SH-SY5Y (cell line): Measurements from ENCODE around the gene TSPEAR.

Source experiments
- GATA2 ChIP-seq: IDR thresholded peaks from 2 replicates; pipeline ENCODE4 v1.6.1; 2011; ENCODE audit warnings: mild to moderate bottlenecking, low read depth, low read length
- GATA3 ChIP-seq: IDR thresholded peaks from 2 replicates; pipeline ENCODE4 v1.6.1; 2011; ENCODE audit warnings: low read depth, mild to moderate bottlenecking, low read length, moderate library complexity

TSPEAR gene

GRCh38 chr21:44530221-44530902 lies 181.0 kb downstream of the TSPEAR start:
- TF ChIP-seq GATA2 (no peak), GATA3 (no peak)

DNA sequence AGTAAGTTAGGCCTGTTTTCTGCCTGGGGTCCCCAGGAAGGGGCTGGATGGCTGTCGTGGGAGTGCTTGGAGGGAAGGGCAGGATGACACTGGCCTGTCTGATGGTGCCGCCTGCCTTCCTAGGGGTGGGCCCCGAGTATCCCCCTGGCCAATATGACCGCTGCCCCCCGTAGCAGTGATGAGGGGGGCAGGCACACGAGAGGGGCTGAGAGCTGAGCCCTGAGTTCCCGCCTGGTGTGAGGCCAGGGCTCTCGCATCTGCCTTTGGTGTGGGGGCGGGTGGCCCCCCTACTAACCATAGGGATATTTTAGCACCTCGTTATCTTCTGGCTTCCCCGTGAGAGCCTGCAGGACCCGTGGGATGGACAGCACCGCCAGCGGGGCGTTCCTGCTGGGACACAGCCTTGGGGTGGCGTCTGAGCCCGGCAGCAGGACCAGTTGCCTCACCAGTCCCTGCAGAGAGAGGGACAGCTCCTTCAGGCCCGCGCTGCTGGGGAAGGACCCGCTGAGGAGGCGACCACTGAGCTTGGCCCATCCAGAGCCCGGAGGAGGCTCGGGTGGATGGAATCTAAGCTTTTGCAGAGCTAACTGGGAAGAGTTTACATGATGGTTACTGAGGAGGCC lies 181.8 kb downstream of the TSPEAR start:
- no peak for TF ChIP-seq GATA2

DNA sequence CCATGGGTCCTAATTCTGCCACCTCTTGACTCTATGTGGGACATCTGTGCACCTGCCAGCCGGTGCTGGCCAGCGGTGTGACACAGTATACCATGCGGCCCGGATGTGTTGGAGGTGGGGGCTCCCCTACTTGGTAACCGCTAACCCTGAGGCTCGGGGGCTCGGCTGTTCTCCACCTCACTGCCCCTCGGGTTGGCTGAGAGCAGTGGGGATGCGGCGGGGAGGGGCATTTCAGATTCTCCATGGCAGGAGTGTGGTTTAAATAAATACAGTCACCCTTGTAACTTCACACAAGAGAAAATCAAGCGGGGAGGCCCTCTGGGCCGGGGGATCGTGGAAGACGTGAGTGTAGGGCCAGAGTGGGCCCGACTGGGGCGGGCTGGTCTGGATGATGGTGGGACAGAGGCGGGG lies 182.4 kb downstream of the TSPEAR start:
- TF ChIP-seq GATA3 (no peak), GATA2 (no peak)

DNA sequence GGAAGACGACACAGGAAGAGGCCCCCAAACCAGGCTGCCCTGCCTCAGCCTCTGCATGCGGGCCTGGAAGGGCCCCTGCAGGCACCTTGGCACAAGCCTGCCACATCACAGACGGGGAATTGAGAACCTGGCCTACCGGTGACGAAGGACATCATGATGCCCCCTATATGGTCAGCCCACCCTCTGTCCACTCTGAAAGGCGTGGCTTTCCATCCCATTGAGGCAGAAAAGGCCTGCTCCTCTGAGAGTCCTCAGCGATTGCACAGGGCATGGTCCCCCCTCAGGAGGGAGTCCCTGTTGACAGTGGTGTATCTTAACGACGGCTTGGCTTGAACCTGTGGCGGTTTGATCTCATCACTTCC lies 182.8 kb downstream of the TSPEAR start:
- TF ChIP-seq GATA3 = no peak
- no peak for TF ChIP-seq GATA2

DNA sequence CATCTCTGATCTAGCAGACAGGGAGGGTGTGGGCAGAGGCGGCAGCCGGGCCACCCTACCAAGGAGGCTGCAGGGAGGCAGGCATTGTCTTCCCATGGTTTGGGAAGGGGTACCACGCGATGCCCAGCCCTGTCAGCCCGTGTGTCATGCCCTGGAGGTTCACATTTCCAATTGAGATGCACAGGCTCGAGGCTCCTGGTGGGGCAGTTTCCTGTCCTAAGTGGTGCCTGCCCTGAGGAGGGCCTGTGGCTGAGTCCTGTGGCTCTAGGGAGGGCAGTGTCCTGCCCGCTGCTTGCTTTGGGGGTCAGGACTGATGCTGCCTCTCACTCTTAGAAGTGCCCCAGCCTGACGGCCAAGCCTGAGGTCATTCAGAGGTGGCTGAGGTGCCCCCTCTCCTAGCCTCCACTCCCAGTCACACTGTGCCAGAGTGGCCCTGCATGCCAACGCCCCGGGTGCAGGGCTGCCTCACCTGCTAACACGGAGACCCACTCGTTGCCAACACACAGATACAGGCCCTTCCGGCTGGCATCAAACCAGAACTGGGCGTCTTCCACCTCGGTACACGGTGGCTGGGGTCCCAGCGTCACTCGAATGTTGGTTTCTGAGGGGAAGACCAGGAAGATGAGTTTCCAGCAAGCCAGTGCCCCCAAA lies 183.3 kb downstream of the TSPEAR start:
- TF ChIP-seq GATA3 (no peak), GATA2 (no peak)

DNA sequence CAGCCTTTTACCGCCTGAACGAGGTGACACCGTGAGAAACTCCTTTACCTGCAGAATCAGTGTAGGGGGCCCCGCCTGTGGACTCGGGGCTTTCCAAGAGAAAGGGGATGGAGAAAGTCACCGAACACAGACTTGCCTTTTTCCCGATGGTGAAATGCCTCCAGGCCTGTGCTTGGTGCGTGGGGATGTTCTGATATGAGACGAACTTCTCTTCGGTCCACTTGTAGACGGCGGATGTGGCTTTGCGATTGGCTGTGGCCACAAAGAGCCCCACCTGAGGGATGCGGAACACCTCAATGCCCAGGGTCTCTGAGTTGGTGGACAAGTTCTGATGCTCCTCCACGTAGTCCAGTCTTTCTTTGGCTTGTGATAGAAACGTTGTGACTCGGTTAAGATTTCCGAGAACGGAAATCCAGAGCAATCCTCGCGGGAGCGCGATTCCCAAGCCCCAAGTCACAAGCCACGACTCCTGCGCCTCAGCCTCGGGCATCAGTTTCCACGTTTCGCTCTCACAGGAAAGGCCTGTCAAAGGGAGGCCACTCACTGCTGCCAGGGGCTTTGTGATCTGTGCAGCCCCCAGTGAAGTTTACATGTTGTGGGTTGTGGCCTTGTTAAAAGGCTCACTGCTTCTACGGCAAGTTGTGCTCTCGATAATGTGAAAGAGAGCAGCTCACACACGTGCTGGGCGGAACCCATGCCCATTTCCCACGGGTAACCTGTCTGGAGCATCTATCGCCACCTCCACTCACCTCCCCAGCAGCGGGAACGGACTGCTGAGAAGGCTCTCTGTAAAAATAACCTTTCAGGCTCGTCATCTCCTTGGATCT lies 184.0 kb downstream of the TSPEAR start:
- TF ChIP-seq GATA2 (no peak), GATA3 (no peak)

DNA sequence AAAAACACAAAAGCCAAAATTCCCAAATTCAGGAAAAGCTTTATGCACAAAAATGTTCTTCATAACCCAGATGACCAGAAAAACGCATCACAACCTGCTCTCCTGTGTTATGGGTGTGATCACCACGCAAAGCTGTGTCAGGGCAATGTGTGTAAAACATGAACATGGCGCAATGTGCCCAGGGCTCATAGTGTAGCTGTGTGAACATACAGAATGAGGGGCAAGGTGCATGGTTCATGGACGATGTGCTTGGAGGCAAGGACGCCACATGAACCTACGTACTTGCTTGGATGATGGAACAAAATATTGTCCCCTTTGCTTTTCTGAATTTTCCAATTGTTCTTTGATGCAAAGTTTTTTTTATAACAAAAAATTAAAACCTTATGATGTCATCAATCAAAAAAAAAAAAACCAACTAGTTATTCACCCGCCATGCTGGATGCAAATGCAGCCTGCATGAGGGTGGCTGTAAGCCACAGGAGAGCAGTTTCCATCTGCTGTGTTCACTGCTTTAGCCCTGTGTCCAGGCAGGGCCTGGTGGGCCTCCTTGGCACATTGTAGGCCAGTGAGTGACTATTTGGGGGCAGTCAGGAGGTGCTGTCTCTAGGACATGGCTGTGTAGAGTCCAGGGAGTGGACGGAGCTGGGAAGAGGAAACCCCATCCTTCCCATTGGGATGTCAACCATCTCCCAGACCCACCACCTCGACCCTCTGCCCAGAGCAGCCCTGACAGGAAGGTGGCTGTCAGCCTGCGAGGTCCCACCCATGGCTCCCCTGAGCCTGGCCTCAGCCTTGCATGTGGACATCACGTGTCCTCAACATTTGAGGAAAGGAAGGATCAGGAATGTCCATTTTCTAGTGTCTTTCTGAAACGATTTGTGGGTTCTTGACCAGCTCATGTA lies 185.0 kb downstream of the TSPEAR start:
- TF ChIP-seq GATA3 (no peak), GATA2 (no peak)

DNA sequence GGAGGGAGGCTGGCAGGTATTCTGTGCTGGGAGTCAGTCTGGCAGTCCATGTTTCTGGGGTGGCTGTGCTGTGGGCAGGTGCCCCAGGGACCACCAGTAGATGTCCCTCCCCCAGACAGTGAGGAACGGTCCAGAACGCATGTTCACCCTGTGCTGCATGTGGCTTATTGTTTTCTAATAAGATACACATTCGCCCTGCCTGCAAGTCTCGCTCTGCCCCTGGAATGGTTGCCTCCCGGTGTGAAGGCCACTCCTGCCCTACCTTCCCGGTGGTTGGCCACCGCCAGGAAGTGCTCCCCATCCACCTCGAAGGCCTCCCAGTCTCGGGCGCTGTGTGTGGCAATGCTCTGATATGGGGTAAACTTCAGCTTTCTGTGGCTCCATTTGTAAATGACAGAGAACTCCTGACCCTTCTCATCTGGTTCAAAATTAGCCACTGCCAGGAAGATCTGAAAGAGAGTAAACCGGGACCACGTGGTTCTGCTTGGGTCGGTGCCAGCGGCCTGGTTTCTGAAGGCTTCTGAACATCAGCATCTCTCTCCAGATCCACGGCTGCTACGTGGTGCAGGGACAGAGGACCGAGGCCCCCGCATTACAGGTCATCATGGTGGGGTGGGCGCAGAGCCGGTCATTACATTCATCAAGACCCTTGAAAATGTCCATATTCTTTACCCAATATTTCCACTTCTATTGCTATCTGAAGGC lies 185.8 kb downstream of the TSPEAR start:
- TF ChIP-seq GATA2 = no peak
- no peak for TF ChIP-seq GATA3

DNA sequence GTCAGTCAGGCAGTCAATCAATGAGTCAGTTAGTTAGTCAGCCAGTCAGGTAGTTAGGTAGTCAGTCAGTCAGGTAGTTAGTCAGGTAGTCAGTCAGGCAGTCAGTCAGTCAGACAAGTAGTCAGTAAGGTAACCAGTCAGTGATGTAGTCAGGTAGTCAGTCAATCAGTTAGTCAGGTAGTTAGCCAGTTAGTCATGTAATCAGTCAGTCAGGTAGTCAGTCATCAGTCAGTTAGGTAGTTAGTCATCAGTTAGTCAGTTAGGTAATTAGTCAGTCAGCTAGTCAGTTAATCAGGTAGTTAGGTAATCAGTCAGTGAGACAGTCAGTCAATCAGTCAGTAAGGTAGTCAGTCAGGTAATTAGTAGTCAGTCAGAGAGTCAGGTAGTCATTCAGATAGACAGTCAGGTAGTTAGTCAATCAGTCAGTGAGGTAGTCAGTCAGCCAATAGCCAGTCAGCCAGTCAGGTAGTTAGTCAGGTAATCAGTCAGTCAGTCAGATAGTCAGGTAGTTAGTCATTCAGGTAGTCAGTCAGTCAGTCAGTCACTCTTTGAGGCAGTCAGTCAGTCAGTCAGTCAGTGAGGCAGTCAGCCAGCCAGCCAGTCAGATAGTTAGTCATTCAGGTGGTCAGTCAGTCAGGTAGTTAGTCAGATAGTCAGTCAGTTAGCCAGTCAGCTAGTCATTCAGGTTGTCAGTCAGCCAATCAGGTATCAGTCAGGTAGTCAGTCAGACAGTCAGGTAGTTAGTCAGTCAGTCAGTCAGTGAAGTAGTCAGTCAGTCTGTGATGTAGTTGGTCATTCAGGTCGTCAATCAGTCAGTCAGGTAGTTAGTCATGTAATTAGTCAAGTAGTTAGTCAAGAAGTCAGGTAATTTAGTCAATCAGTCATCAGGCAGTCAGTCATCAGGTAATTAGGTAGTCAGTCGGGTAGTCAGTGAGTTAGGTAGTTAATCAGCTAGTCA lies 186.7 kb downstream of the TSPEAR start:
- TF ChIP-seq GATA2 (no peak), GATA3 (no peak)

GRCh38 chr21:44523567-44524413 lies 187.6 kb downstream of the TSPEAR start:
- no peak for TF ChIP-seq GATA2
- TF ChIP-seq GATA3 = no peak

GRCh38 chr21:44522753-44523204 lies 188.6 kb downstream of the TSPEAR start:
- no peak for TF ChIP-seq GATA2
- TF ChIP-seq GATA3 = no peak
